ENCODE measurements around the gene MAD1L1.
A peak's percentile ranks its signal among the peaks of the same experiment; 100 is the strongest.

Gene MAD1L1

DNA sequence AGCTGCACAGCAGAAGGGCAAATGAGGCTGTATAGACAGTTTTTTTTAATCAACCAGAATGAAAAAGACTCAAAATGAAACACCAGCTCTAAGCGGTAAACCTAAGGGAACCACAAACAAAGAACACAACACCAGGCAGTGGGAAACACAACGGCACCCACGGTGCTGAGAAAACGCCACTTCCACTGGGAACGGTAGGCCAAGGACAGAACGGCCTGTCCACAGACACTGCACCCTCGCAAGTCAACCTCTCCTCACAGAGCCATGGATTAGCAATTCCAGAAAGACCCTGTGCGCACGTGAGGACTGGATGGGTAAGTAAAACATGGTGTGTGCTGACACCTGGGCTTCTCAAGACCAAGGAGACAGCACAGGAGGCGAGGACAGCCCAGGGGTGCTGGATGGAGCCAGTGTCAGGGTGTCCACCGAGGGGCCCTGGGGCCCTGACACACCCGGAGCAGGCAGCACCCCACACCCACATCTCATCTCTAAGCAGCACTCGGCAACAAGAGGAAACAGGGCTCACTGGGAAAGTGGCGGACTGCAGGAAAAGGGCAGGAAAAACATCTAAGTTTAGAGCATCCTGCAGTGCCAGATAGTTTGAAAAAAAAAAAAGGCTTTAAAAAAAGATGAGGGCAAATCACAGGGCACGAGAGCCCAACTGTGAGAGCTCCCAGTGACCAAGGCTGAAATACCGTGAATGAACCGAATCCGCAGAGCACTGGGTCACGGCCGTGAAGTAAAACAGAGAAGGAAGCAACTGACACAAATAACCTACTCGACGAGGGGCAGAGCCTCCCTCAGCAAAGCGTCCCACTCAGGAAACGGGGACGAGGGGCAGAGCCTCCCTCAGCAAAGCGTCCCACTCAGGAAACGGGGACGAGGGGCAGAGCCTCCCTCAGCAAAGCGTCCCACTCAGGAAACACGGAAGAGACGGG lies 120.2 kb downstream of the MAD1L1 start:
- DNase-seq: no peak

DNA sequence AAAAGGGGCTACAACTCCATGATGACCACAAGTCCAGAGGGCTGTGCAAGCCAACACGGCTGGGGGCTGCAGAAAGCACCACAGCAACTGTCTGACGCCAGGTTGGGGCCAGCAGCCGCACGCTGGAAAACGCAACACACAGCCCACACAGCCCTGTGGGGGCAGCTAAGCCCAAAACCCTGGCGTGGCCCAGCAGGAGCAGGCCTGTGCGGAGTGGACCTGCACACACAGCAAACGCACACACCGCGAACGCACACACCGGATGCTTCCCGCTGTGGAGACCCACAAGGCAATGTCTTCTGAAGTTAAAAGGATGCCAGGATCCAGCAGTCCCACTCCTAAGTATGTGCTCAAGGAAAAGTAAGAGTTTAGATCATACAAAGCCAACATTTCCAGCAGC lies 121.2 kb downstream of the MAD1L1 start:
- no peak for DNase-seq

DNA sequence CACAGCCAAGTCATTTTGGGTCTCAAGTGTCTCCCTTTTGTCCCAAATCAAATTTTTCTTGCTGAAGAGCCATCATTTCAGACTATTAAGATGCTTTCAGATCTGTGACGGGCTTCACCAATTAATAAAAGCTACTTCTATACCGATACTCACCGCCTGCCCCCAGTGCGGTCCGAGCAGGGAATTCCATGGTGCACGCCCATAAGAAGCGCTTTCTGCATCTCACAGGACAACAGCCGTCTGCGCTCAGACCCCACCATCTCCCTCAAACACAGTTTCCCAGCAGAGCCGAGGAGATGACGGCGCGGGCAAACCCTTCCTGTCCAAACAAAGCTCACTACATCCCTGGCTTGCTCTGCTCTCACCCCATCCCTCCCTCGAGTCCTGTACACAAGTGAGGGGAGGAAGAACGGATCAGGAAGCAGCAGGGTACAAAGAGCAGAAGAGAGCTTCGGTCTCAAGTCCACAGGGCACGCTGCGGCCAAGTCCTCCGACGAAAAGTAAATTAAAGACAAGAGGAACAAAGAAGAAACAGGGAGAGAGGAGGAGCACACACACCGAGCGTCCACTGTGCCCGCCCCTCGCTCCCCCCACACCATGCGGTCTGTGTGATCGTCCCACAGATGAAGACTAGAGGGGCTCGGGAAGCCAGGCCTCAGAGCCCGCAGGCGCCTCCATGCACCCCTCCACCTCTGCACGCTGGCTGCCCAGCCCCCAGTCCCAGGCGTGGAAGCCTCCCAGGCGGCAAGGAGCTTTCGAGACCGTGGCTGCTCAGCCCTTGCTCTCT lies 121.9 kb downstream of the MAD1L1 start:
- DNase-seq: no peak

DNA sequence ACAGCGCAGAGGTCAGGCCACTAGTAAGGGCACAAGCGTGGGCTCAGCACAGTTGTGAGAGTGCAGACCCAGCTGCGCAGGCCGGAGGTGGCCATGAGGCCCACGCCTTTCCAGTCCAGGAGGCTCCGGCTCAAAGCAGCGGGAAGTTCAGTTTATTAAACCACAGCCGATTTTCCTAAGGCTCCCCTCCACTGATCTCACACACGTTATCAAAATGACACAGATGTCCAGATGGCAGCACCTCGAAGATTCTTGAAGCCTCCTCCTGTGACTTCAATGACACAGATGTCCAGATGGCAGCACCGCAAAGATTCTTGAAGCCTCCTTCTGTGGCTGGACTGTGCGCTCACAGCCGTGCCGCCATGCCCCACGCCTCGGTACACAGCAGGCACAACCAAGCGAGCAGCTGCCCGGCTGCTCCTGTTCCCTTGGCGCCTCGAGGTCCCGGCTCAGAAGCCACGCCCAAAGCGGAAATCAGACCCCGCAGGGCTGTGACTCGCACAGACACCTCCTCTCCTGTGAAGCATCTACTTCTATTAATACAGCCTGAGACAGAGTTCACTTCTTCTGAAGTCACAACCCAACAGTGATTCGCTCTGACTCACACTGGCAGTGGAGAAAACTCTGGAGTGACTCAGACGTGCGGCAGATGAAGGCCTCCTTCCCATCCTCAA lies 122.7 kb downstream of the MAD1L1 start:
- no peak for DNase-seq

- no peak for DNase-seq
Observed at GRCh38 chr7:2109251-2109872, 123.4 kb downstream of the MAD1L1 start.

- no peak for DNase-seq
Observed at GRCh38 chr7:2108501-2109250, 124.1 kb downstream of the MAD1L1 start.

DNA sequence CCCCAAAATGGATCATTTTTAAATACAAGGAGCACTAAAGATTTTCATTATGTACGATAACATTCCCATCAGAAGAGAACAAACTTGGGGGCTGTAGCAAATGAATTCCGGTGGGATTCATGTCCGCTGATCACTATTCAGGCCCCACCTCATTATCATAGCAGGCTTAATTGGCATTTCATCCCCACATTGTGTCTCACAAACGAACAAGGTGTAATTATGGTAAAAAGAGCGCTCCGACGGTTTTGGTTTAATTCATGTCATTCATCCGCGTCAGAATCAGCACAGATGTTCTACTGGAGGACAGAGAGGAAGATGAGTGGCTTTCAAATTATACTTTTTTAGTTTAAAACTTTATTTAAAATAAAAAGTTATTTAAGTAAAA lies 124.7 kb downstream of the MAD1L1 start:
- no peak for DNase-seq

- DNase-seq: no peak
Observed at GRCh38 chr7:2107386-2108070, 125.2 kb downstream of the MAD1L1 start.

DNA sequence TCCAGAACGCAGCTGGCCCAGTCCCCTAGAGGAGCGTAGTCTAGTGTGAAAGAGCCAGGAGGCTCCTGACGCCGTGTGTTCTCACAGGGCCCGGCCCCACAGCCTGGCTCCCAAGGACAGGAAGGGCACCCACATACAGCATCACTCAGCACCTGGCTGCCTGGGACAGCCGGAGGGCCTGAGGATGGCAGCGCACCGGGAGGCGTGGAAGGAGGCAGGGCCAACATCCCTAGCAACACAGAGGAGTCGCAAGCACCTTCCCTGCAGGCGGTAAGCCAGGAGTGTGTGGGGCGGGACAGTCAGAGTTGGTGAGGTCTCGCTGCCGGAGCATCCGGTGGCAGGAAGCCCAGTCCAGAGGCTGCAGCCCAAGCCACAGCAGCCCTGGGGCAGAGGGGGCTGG lies 125.8 kb downstream of the MAD1L1 start:
- no peak for DNase-seq

GRCh38 chr7:2106440-2106839 lies 126.3 kb downstream of the MAD1L1 start:
- DNase-seq: no peak

DNA sequence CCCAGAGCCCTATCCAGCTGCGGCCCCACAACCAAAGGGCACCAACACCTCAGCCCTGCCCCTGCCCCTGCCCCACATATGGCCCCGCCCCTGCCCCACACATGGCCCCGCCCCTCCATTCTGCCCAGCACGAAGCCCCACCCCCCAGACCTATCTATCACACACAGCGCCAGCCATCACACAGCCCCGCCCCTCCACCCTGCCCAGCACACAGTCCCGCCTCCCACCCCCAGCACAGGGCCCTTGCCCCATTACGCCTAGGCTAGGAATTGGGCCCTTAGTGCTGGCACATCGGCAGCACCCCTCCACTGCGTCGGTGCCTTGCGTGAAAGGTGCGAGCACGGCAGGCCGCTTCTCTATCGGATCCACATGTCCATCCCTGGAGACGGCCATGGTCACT lies 126.8 kb downstream of the MAD1L1 start:
- DNase-seq: no peak

- DNase-seq: no peak
Observed at GRCh38 chr7:2105280-2105679, 127.5 kb downstream of the MAD1L1 start.

DNA sequence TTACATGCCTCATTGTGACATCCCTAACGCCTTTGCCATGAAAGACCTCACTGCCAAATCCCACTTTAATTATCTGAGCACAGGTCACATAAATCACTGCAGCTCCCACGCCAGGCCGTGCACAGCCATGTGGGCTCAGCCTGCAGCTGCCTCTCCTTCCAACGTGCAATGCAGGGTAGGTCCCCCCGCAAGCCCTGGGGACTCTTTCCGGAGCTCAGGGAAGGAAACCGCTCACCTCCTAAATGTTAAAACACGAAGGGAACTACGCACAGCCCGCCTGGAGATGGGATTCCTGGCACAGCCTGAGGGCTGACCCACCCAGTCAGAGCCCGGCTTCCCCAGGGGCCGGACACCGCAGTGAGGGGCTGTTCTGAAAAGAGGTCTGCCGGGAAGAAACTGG lies 128.0 kb downstream of the MAD1L1 start:
- DNase-seq: no peak

- peak; percentile 64 for DNase-seq
Observed at GRCh38 chr7:2104107-2104710, 128.5 kb downstream of the MAD1L1 start.

- DNase-seq: no peak
Observed at GRCh38 chr7:2103071-2103898, 129.5 kb downstream of the MAD1L1 start.

DNA sequence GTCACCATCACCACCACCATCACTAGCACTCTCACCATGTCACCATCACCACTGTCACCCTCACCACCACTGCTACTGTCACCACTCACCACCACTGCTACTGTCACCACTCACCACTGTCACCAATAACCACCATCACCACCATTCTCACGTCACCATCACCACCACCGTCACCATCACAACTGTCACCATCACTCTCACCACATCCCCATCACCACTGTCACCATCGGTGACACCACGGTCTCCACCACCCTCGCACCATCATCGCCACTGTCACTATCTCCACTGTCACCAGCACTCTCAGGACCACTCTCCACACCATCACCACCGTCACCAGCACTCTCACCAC lies 130.4 kb downstream of the MAD1L1 start:
- DNase-seq: no peak

GRCh38 chr7:2101630-2102374 lies 130.9 kb downstream of the MAD1L1 start:
- DNase-seq: no peak

DNA sequence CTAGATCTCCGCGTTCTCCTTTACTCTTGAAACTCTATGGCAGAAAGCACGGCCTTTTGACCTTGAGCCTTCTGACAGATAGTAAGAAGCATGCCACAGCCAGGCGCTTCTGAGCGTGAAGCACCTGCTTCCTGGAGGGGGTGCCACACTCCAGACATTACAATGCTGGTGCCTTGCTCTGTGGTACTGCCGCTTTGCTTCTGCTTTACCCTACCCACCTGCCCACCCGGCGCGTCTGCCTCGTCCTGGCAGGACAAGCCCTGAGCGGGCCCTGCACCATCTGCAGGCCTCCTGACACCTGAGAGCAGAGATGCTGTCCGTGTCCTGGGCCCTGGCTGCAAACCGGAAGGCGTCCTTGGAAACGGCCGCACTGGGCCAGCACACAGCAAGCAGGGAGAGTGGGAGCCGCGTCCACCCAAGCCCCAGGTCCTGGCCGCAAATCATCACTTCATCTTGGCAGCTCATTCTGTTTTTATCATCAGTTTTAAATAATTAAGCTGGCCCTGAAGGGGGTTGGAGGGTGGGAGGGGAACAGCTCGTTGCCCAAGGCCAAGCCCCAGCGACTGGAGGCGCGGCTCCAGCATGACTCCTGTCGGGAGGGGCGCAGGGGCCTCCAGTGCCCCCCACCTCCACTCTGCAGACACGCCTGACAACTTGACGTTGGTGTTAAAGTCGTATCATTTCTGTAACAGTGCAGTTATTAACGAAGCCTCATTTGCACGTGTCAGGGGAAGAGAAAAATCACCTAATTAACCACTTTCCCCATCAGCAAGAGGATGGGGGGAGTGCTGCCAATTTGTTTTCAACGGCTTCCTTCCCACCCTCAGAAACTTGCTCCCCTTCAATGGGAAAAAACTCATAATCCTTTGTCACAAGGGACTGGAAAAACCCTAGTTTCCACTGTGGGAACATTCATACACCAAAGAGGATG lies 132.2 kb downstream of the MAD1L1 start:
- peak; percentile 40 for DNase-seq

Data from activated T-cell treated with anti-CD3 and anti-CD28 coated beads, Interleukin-2, amount 50 U/mL, for 1 hour (primary cell).